GM12878 (cell line): ENCODE data around the gene CLPTM1L. TPM values are rescaled to one million over a fixed set of nuclear protein-coding genes. Genes with fewer than 3 reads are reported as not detected.

Source experiments
- ATAC-seq: fragments of 200-7000 bp; cut with Tn5 transposase; 3 replicates; pipeline ENCODE4 v1.9.1; 2020; ENCODE audit warnings: mild to moderate bottlenecking, moderate library complexity
- BruUV-seq: library from RNA; stranded (reverse); fragments of 400-500 nt; replicated peaks from 2 replicates; lab custom pipeline; 2021; lab: Mats Ljungman, UMichigan
- CTCF ChIA-PET: fragments of 300-600 bp; sonication (Branson Sonifier 250); formaldehyde crosslinking; extraction: SDS; loops from one replicate; lab custom pipeline; 2021; ENCODE audit warnings: inconsistent platforms; lab: Yijun Ruan, JAX
- POLR2A ChIA-PET: fragments of 350-600 bp; formaldehyde crosslinking; extraction: SDS; loops from one replicate; lab custom pipeline; 2021; ENCODE audit warnings: inconsistent platforms; lab: Charles Lee
- RAD21 ChIA-PET: fragments of 300-600 bp; sonication (Branson Sonifier 250); formaldehyde crosslinking; loops from one replicate; lab custom pipeline; 2023; ENCODE audit warnings: antibody characterized with exemption; ENCODE audit not compliant: unreplicated experiment; lab: Charles Lee
- SMC1A ChIA-PET: fragments of 300-600 bp; sonication (Branson Sonifier 250); formaldehyde crosslinking; loops from one replicate; lab custom pipeline; 2023; ENCODE audit not compliant: unreplicated experiment, uncharacterized antibody; lab: Charles Lee
- DNase-seq: peaks from one replicate; pipeline ENCODE4 v3.0.0-alpha.2; 2011; ENCODE audit warnings: low read depth, low spot score
- FAIRE-seq: peaks from 3 replicates; lab custom pipeline; 2011; peaks lifted over from hg19 to GRCh38; lab: Jason Lieb, UNC
- H2AFZ ChIP-seq: 2 replicates; pipeline ENCODE4 v1.6.0; 2011; ENCODE audit warnings: low read depth, low read length, control low read depth; ENCODE audit not compliant: control insufficient read depth
- H3K27ac ChIP-seq: 2 replicates; pipeline ENCODE4 v1.5.1; 2011; ENCODE audit warnings: control low read depth; ENCODE audit not compliant: control insufficient read depth, insufficient read depth
- H3K27me3 ChIP-seq, 2 experiments: replicated peaks in 1 of 2; 2 replicates each; pipeline versions ENCODE4 v1.6.0 to v1.6.1; 2011; ENCODE audit warnings: low read length in 1 of 2; ENCODE audit not compliant: control insufficient read depth in 2 of 2, insufficient read depth in 2 of 2
- H3K36me3 ChIP-seq, 2 experiments: 2 replicates each; pipeline ENCODE4 v1.5.1; 2011; ENCODE audit warnings: low read length in 1 of 2; ENCODE audit not compliant: control insufficient read depth in 2 of 2, insufficient read depth in 2 of 2
- H3K4me1 ChIP-seq: 2 replicates; pipeline ENCODE4 v1.6.1; 2011; ENCODE audit warnings: mild to moderate bottlenecking, low read length, moderate library complexity, mixed read lengths; ENCODE audit not compliant: control insufficient read depth, insufficient read depth
- H3K4me2 ChIP-seq: 2 replicates; pipeline ENCODE4 v1.6.0; 2011; ENCODE audit warnings: control low read depth; ENCODE audit not compliant: control insufficient read depth, insufficient read depth
- H3K4me3 ChIP-seq: fragments of 200-600 bp; sonication (generic); 2 replicates; pipeline ENCODE4 v1.5.1; 2016
- H3K79me2 ChIP-seq: 2 replicates; pipeline ENCODE4 v1.6.0; 2011; ENCODE audit warnings: low read length; ENCODE audit not compliant: control insufficient read depth, insufficient read depth
- H3K9ac ChIP-seq: 2 replicates; pipeline ENCODE4 v1.8.0; 2011; ENCODE audit warnings: low read length, control low read depth, mixed read lengths; ENCODE audit not compliant: control insufficient read depth, insufficient read depth
- H3K9me3 ChIP-seq: replicated peaks from 3 replicates; pipeline ENCODE4 v1.5.1; 2011; ENCODE audit warnings: mild to moderate bottlenecking, low read length; ENCODE audit not compliant: control insufficient read depth, insufficient read depth
- H4K20me1 ChIP-seq: 2 replicates; pipeline ENCODE4 v1.6.0; 2011; ENCODE audit not compliant: control insufficient read depth, insufficient read depth
- CUX1 ChIP-seq: IDR thresholded peaks from 2 replicates; pipeline ENCODE4 v1.6.1; 2012; ENCODE audit warnings: improper control_type of control experiment, low read depth, low read length; ENCODE audit not compliant: insufficient replicate concordance
- EGR1 ChIP-seq, 2 experiments: IDR thresholded peaks; 1 replicate in 1 of 2; 2 replicates in 1 of 2; pipeline ENCODE4 v1.6.1; 2011 to 2012; ENCODE audit warnings: low read depth in 2 of 2, low read length in 2 of 2, borderline replicate concordance in 1 of 2, mild to moderate bottlenecking in 1 of 2, moderate library complexity in 1 of 2
- IRF3 ChIP-seq: fragments of 450-650 bp; IDR thresholded peaks from 2 replicates; pipeline ENCODE4 v1.6.1; 2014; ENCODE audit warnings: mild to moderate bottlenecking
- POU2F2 ChIP-seq: IDR thresholded peaks from 3 replicates; pipeline ENCODE4 v1.6.1; 2011; ENCODE audit warnings: low read depth, mild to moderate bottlenecking, low read length, borderline replicate concordance
- TBL1XR1 ChIP-seq: IDR thresholded peaks from 2 replicates; pipeline ENCODE4 v1.6.1; 2012; ENCODE audit warnings: low read depth, low read length, improper control_type of control experiment
- WGBS: methylation state at CpG from one replicate; pipeline ENCODE4 v1.1.6; 2016; ENCODE audit warnings: low lambda C conversion rate; ENCODE audit not compliant: insufficient replicate concordance, insufficient coverage; ENCODE audit errors: missing lambda C conversion rate; 5-methylcytosine and 5-hydroxymethylcytosine counted together
- in situ Hi-C: fragments of 300-500 bp; cut with MboI; formaldehyde crosslinking; loops from 9 replicates; pipeline ENCODE4 v1.14.3; 2018; ENCODE audit warnings: mixed read lengths
- intact Hi-C: fragments of 100-400 bp; cut with micrococcal nuclease; formaldehyde crosslinking; loops from one replicate; pipeline ENCODE4 v1.14.2; 2022; ENCODE audit not compliant: unreplicated experiment
- polyA plus RNA-seq, 11 experiments: library from polyadenylated mRNA; depleted of rRNA in 4 of 11; unstranded in 6 of 11; stranded (reverse) in 5 of 11; fragments of >200 nt; fragmentation: Nextera tagmentation in 4 of 11; fragmentation: Illumina TruSeq in 1 of 11; extraction: Ambion mirVana in 4 of 11; extraction: Trizol in 1 of 11; gene quantifications; 1 replicate in 1 of 11; 2 replicates in 10 of 11; pipeline versions ENCODE4 v1.2.1 to v1.2.3, GENCODE V29; 2011 to 2016; ENCODE audit warnings: inconsistent platforms in 2 of 11, missing spikeins in 2 of 11, low read depth in 1 of 11
- total RNA-seq, 4 experiments: library from RNA; depleted of rRNA in 3 of 4; stranded (reverse); fragments of >200 nt in 3 of 4; fragmentation: Illumina TruSeq in 1 of 4; extraction: Trizol in 1 of 4; gene quantifications; 2 replicates each; pipeline versions ENCODE4 v1.2.1 to v1.2.3, GENCODE V29; 2013 to 2021

CLPTM1L gene
- total and polyA plus RNA-seq, 10 of the 15 experiments (the other 5 are each of a cell fraction or from before 2014, with no cell fraction given): 2.9 to 278 (median 135) TPM

GRCh38 chr5:1381370-1382247 lies 36.7 kb upstream of the CLPTM1L start:
- WGBS: 71% methylated on average over 25 of the region's 25 CpGs

More at GRCh38 chr5:1381370-1382247, 36.7 kb upstream of the CLPTM1L start:
- Histone ChIP-seq H3K9me3 (peaks cover 1% of the 10 kb centered on the region; the same call in 1 of the 3 replicates), H3K4me2 (no peak overlapping the region), H3K79me2 (no peaks in the 10 kb centered on the region), H3K27ac (no peak overlapping the region), H3K36me3 (no peaks in the 10 kb centered on the region), H3K4me1 (peaks cover 6% of the 10 kb centered on the region), H4K20me1 (no peaks in the 10 kb centered on the region), H3K9ac (no peak overlapping the region), H3K4me3 (no peak overlapping the region), H3K27me3 (peaks cover 0 to 2% of the 10 kb centered on the region in 2 experiments; a peak in 1 of 4 replicates), H2AFZ (no peak overlapping the region)
- intact Hi-C loops (no loop called here), in situ Hi-C loops (no loop called here)
- TF ChIP-seq CUX1 (no peak), IRF3 (no peak), POU2F2 (no peak), EGR1 (IDR thresholded peaks at IDR 0.05; ENCODE audit: borderline replicate concordance in 1 of 2, low read depth in 2 of 2, low read length in 2 of 2) (no peak), TBL1XR1 (no peak)
- ChIA-PET CTCF (no interaction called here), RAD21 (no interaction called here), POLR2A (no interaction called here), SMC1A (no interaction called here)
- no TSS peak for BruUV-seq
- FAIRE-seq: no peak
- DNase-seq: no peak
- no peak for ATAC-seq
